A549 (cell line): ENCODE data around the gene RPH3AL. TPM values are rescaled to one million over a fixed set of nuclear protein-coding genes. Genes with fewer than 3 reads are reported as not detected.

ENCODE experiments used
- ATAC-seq, 2 experiments: fragments of 200-7000 bp in 1 of 2; fragments of >200 bp in 1 of 2; cut with Nextera tagmentation in 1 of 2; cut with Tn5 transposase in 1 of 2; 3 replicates each; pipeline versions ENCODE4 v1.8.0 to v1.9.1; 2018 to 2020; ENCODE audit warnings: mild to moderate bottlenecking in 1 of 2, moderate library complexity in 1 of 2
- CTCF ChIA-PET: fragments of 300-600 bp; sonication (Branson Sonifier 250); formaldehyde crosslinking; extraction: SDS; loops from one replicate; lab custom pipeline; 2021; ENCODE audit warnings: antibody characterized with exemption, inconsistent platforms; lab: Yijun Ruan, JAX
- POLR2A ChIA-PET: fragments of 350-600 bp; formaldehyde crosslinking; extraction: SDS; loops from one replicate; lab custom pipeline; 2021; ENCODE audit warnings: antibody characterized with exemption, inconsistent platforms; lab: Yijun Ruan, JAX
- DNase-seq, 2 experiments: peaks; one replicate each; pipeline versions ENCODE4 v3.0.0 to v3.0.0-alpha.2; 2011 to 2016; ENCODE audit warnings: low read depth in 1 of 2, low spot score in 1 of 2
- FAIRE-seq: peaks from 2 replicates; lab custom pipeline; 2011; peaks lifted over from hg19 to GRCh38; lab: Jason Lieb, UNC
- H3K27ac ChIP-seq, 2 experiments: fragments of >200 bp; sonication (Bioruptor Twin); formaldehyde crosslinking; 3 replicates each; pipeline ENCODE4 v1.5.1; 2016 to 2017
- H3K4me1 ChIP-seq: fragments of >200 bp; sonication (Bioruptor Twin); formaldehyde crosslinking; 3 replicates; pipeline ENCODE4 v1.6.1; 2016
- H3K4me2 ChIP-seq: fragments of >200 bp; sonication (Bioruptor Twin); formaldehyde crosslinking; 3 replicates; pipeline ENCODE4 v1.6.1; 2016
- H3K4me3 ChIP-seq: fragments of >200 bp; sonication (Bioruptor Twin); formaldehyde crosslinking; 3 replicates; pipeline ENCODE4 v1.5.1; 2016
- H3K9me3 ChIP-seq: fragments of >200 bp; sonication (Bioruptor Twin); formaldehyde crosslinking; 3 replicates; pipeline ENCODE4 v1.6.1; 2016
- ATOH8 ChIP-seq: fragments of 250-450 bp; sonication (Bioruptor Pico); IDR thresholded peaks from 2 replicates; pipeline ENCODE4 v1.5.0; 2020; ENCODE audit warnings: low read depth, mild to moderate bottlenecking, moderate library complexity
- BHLHE40 ChIP-seq: IDR thresholded peaks from 2 replicates; pipeline ENCODE4 v1.6.1; 2012; ENCODE audit warnings: low read depth, low read length, inconsistent platforms
- CEBPB ChIP-seq, 2 experiments: fragments of >200 bp in 1 of 2; sonication (Bioruptor Twin) in 1 of 2; formaldehyde crosslinking in 1 of 2; IDR thresholded peaks; 2 replicates each; pipeline ENCODE4 v1.6.1; 2012 to 2016
- CHD2 ChIP-seq: fragments of 150-350 bp; IDR thresholded peaks from 2 replicates; pipeline ENCODE4 v1.6.1; 2014; ENCODE audit warnings: low read length; ENCODE audit not compliant: partially characterized antibody
- EHF ChIP-seq: fragments of 250-450 bp; sonication (Bioruptor Pico); IDR thresholded peaks from 2 replicates; pipeline ENCODE4 v1.5.0; 2020; ENCODE audit warnings: mild to moderate bottlenecking
- EHMT2 ChIP-seq: fragments of 200-600 bp; sonication (generic); IDR thresholded peaks from 2 replicates; pipeline ENCODE4 v1.6.1; 2016; ENCODE audit warnings: antibody characterized with exemption, low read depth, mild to moderate bottlenecking, moderate library complexity
- EP300 ChIP-seq, 2 experiments: fragments of >200 bp; sonication (Bioruptor Twin); formaldehyde crosslinking; IDR thresholded peaks; 2 replicates in 1 of 2; 3 replicates in 1 of 2; pipeline ENCODE4 v1.6.1; 2016 to 2017
- ESRRA ChIP-seq: fragments of 150-350 bp; IDR thresholded peaks from 2 replicates; pipeline ENCODE4 v1.6.1; 2014; ENCODE audit warnings: mild to moderate bottlenecking, low read length, borderline replicate concordance
- FOSB ChIP-seq: fragments of 250-450 bp; sonication (Bioruptor Pico); IDR thresholded peaks from 2 replicates; pipeline ENCODE4 v1.5.0; 2020; ENCODE audit warnings: mild to moderate bottlenecking, moderate library complexity
- FOXS1 ChIP-seq: fragments of 250-450 bp; sonication (Bioruptor Pico); IDR thresholded peaks from 2 replicates; pipeline ENCODE4 v1.5.0; 2020; ENCODE audit warnings: mild to moderate bottlenecking, moderate library complexity
- GATA3 ChIP-seq: IDR thresholded peaks from 2 replicates; pipeline ENCODE4 v1.6.1; 2012; ENCODE audit warnings: borderline replicate concordance
- HDAC2 ChIP-seq: fragments of 200-600 bp; sonication (generic); IDR thresholded peaks from 2 replicates; pipeline ENCODE4 v1.6.1; 2016
- HEYL ChIP-seq: fragments of 250-450 bp; sonication (Bioruptor Pico); IDR thresholded peaks from 2 replicates; pipeline ENCODE4 v1.8.0; 2021; ENCODE audit warnings: mild to moderate bottlenecking, moderate library complexity
- HOXA7 ChIP-seq: fragments of 250-450 bp; sonication (Bioruptor Pico); IDR thresholded peaks from 2 replicates; pipeline ENCODE4 v1.5.0; 2020; ENCODE audit warnings: mild to moderate bottlenecking, moderate library complexity
- HOXB13 ChIP-seq: fragments of 250-450 bp; sonication (Bioruptor Pico); IDR thresholded peaks from 2 replicates; pipeline ENCODE4 v1.5.0; 2020; ENCODE audit warnings: low read depth, mild to moderate bottlenecking, moderate library complexity
- JUN ChIP-seq, 2 experiments: fragments of >200 bp; sonication (Bioruptor Twin); formaldehyde crosslinking; IDR thresholded peaks; 2 replicates in 1 of 2; 3 replicates in 1 of 2; pipeline ENCODE4 v1.6.1; 2016 to 2017
- POLR2AphosphoS2 ChIP-seq: conservative IDR thresholded peaks from 2 replicates; pipeline ENCODE4 v1.6.1; 2012; ENCODE audit warnings: low read length, improper control_type of control experiment, inconsistent platforms
- RCOR1 ChIP-seq: fragments of 150-350 bp; IDR thresholded peaks from 2 replicates; pipeline ENCODE4 v1.6.1; 2014; ENCODE audit warnings: antibody characterized with exemption, low read length, low read depth
- REST ChIP-seq: fragments of 200-600 bp; sonication (generic); IDR thresholded peaks from 2 replicates; pipeline ENCODE4 v1.6.1; 2016; ENCODE audit warnings: antibody characterized with exemption, mild to moderate bottlenecking, moderate library complexity
- RNF2 ChIP-seq: fragments of 200-600 bp; sonication (generic); IDR thresholded peaks from 2 replicates; pipeline ENCODE4 v1.6.1; 2016; ENCODE audit warnings: low read depth, mild to moderate bottlenecking, antibody characterized with exemption, moderate library complexity, borderline replicate concordance
- TFCP2L1 ChIP-seq: fragments of 250-450 bp; sonication (Bioruptor Pico); IDR thresholded peaks from 2 replicates; pipeline ENCODE4 v1.5.0; 2021; ENCODE audit warnings: mild to moderate bottlenecking
- USF2 ChIP-seq: fragments of 450-650 bp; IDR thresholded peaks from 2 replicates; pipeline ENCODE4 v1.6.1; 2014; ENCODE audit warnings: antibody characterized with exemption
- ZFP36 ChIP-seq: fragments of 450-650 bp; IDR thresholded peaks from 2 replicates; pipeline ENCODE4 v1.6.1; 2014; ENCODE audit warnings: borderline replicate concordance; ENCODE audit not compliant: partially characterized antibody
- WGBS: methylation state at CpG from one replicate; pipeline ENCODE4 v1.1.6; 2017; ENCODE audit errors: missing lambda C conversion rate; 5-methylcytosine and 5-hydroxymethylcytosine counted together
- polyA plus RNA-seq, 4 experiments: library from polyadenylated mRNA; depleted of rRNA in 3 of 4; stranded (reverse); fragments of >200 nt; fragmentation: RNase III in 1 of 4; extraction: RNeasy Plus Mini Kit Qiagen cat#74134 plus additional on column Dnase treatment in 1 of 4; gene quantifications; 2 replicates in 3 of 4; 3 replicates in 1 of 4; pipeline ENCODE4 v1.2.3, GENCODE V29; 2011 to 2017

The RPH3AL gene
- polyA plus RNA-seq, 2 of the 4 experiments (the other 2 are of a cell fraction) = 23.3 to 31.1 TPM

GRCh38 chr17:223723-224471 is 128.7 kb downstream of the RPH3AL start:
- Histone ChIP-seq H3K27ac (no peak overlapping the region), H3K4me1 (no peaks in the 10 kb centered on the region), H3K4me3 (no peak overlapping the region), H3K4me2 (no peak overlapping the region), H3K9me3 (no peaks in the 10 kb centered on the region)
- DNase-seq = no peak
- no peak; a peak in 1 of 6 replicates for ATAC-seq
- ChIA-PET POLR2A (no interaction called here), CTCF (no interaction called here)
- 87% methylated on average over 12 of the region's 12 CpGs for WGBS
- no peak for FAIRE-seq
- TF ChIP-seq JUN (IDR thresholded peaks at IDR 0.05) (no peak), FOXS1 (CRISPR knock-in tag) (no peak), EHMT2 (no peak), ESRRA (no peak), CEBPB (IDR thresholded peaks at IDR 0.05) (no peak), HDAC2 (no peak), REST (no peak), GATA3 (no peak), EP300 (IDR thresholded peaks at IDR 0.05) (no peak), HEYL (CRISPR knock-in tag) (no peak), HOXA7 (CRISPR knock-in tag) (no peak), EHF (no peak), RCOR1 (no peak), RNF2 (no peak), ATOH8 (CRISPR knock-in tag) (no peak), FOSB (CRISPR knock-in tag) (no peak), TFCP2L1 (CRISPR knock-in tag) (no peak)

- Histone ChIP-seq H3K9me3 (no peaks in the 10 kb centered on the region), H3K4me1 (no peaks in the 10 kb centered on the region), H3K4me2 (no peak overlapping the region), H3K4me3 (no peak overlapping the region), H3K27ac (no peak overlapping the region)
- TF ChIP-seq BHLHE40 (no peak), EHMT2 (no peak), HDAC2 (no peak), ZFP36 (no peak), USF2 (no peak), POLR2AphosphoS2 (no peak), HOXB13 (CRISPR knock-in tag) (no peak), CHD2 (no peak), RCOR1 (no peak), JUN (IDR thresholded peaks at IDR 0.05) (no peak)
- DNase-seq = no peak
- no peak for FAIRE-seq
- 88% methylated on average over 8 of the region's 8 CpGs for WGBS
- ATAC-seq = no peak
- ChIA-PET CTCF (interaction anchor here (1.0 kb wide), 1 partner anchor 24 kb away, joined by 3 read pairs; no protein-coding TSS in a partner anchor), POLR2A (interaction anchor here (0.6 kb wide), 1 partner anchor 557 kb away, joined by 12 read pairs; no protein-coding TSS in a partner anchor)
These were observed 130.4 kb downstream of the RPH3AL start for GRCh38 chr17:222172-222571.
